WERI-Rb-1 (cell line): ENCODE measurements around the gene TTC23.

Experiments used
- DNase-seq: peaks from one replicate; pipeline ENCODE4 v3.0.0-alpha.2; 2020
- H3K27ac ChIP-seq: fragments of 250-450 bp; sonication (Bioruptor Pico); 2 replicates; pipeline ENCODE4 v1.5.1; 2020; ENCODE audit warnings: mild to moderate bottlenecking, moderate library complexity
- H3K27me3 ChIP-seq: fragments of 250-450 bp; sonication (Bioruptor Pico); 2 replicates; pipeline ENCODE4 v1.5.1; 2021; ENCODE audit warnings: mild to moderate bottlenecking, low read depth, moderate library complexity; ENCODE audit not compliant: insufficient read depth, severe bottlenecking
- H3K36me3 ChIP-seq: fragments of 250-450 bp; sonication (Bioruptor Pico); 2 replicates; pipeline ENCODE4 v1.5.1; 2020; ENCODE audit warnings: mild to moderate bottlenecking, moderate library complexity
- H3K4me3 ChIP-seq: 2 replicates; pipeline ENCODE4 v1.5.1; 2011; ENCODE audit warnings: low read depth, mild to moderate bottlenecking, control low read depth, low read length
- H3K9me3 ChIP-seq: fragments of 250-450 bp; sonication (Bioruptor Pico); 2 replicates; pipeline ENCODE4 v1.5.1; 2021; ENCODE audit warnings: mild to moderate bottlenecking, moderate library complexity; ENCODE audit not compliant: severe bottlenecking
- TF ChIP-seq, protein P1 (sequence below): IDR thresholded peaks from 2 replicates; pipeline ENCODE4 v1.5.1; 2011; ENCODE audit warnings: low read depth, mild to moderate bottlenecking, control low read depth, inconsistent platforms, low read length

Gene TTC23

DNA sequence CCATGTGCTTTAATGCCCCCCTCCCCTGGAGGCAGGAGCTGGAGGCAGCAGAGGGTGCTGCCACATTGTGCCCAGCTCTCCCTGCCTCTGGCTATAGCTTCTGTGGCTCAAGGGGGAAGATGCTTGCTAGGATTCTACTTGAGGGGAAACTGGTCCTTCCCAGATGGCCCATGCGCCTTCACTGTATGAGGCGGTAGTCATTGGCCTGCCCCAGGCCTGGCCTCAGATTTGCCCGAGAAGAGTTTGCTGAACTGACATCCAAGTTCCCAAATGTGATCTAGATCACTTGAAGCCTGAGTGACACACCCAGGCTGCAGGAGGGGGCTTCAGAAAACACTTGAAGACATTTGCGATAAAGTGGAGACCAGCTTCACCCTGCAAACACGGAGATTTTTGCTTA lies 140.4 kb downstream of the TTC23 start:
- Histone ChIP-seq H3K4me3 (no peak overlapping the region), H3K36me3 (peaks cover 27% of the 10 kb centered on the region), H3K9me3 (no peaks in the 10 kb centered on the region), H3K27ac (no peak overlapping the region), H3K27me3 (no peaks in the 10 kb centered on the region)
- TF ChIP-seq, protein P1, sequence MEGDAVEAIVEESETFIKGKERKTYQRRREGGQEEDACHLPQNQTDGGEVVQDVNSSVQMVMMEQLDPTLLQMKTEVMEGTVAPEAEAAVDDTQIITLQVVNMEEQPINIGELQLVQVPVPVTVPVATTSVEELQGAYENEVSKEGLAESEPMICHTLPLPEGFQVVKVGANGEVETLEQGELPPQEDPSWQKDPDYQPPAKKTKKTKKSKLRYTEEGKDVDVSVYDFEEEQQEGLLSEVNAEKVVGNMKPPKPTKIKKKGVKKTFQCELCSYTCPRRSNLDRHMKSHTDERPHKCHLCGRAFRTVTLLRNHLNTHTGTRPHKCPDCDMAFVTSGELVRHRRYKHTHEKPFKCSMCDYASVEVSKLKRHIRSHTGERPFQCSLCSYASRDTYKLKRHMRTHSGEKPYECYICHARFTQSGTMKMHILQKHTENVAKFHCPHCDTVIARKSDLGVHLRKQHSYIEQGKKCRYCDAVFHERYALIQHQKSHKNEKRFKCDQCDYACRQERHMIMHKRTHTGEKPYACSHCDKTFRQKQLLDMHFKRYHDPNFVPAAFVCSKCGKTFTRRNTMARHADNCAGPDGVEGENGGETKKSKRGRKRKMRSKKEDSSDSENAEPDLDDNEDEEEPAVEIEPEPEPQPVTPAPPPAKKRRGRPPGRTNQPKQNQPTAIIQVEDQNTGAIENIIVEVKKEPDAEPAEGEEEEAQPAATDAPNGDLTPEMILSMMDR: no peak
- no peak for DNase-seq

DNA sequence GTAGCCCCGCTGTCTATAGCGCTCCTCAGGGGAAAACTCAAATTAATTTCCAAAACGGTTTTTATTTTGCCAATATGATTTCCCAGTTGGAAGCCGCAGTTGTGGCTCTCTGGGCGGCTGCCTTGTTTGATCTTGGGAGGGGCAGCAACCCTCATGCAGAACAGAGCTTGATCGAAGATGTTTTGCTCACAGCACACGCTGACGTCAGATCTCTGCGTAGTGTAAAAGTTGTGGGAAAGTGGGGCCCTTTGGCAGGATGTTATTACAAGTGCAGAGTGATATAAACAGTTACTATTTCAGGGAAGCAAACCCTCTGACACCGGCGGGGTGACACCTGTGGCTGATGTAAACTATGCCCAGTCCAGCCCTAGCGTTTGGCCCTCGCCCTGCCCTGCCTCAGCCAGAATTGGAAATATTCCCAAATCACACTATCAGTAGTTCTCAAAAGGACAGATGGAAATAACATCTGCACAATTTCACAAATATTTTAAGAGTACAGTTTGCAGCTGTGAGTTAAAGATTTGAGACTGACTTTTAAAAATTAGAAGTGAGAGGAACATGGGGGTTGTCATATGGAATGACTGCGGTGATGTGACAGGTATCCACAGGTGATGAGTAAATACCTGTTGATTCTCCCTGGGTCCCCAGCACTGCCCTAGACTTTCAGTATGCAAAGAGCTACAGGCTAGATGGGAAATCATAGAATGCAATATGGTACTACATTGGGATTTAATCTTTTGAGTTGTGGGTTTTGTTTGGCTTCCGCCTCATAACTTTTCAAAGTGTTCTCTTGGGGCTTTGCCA lies 142.8 kb downstream of the TTC23 start:
- TF ChIP-seq, protein P1: no peak
- no peak overlapping the region for H3K4me3 ChIP-seq

DNA sequence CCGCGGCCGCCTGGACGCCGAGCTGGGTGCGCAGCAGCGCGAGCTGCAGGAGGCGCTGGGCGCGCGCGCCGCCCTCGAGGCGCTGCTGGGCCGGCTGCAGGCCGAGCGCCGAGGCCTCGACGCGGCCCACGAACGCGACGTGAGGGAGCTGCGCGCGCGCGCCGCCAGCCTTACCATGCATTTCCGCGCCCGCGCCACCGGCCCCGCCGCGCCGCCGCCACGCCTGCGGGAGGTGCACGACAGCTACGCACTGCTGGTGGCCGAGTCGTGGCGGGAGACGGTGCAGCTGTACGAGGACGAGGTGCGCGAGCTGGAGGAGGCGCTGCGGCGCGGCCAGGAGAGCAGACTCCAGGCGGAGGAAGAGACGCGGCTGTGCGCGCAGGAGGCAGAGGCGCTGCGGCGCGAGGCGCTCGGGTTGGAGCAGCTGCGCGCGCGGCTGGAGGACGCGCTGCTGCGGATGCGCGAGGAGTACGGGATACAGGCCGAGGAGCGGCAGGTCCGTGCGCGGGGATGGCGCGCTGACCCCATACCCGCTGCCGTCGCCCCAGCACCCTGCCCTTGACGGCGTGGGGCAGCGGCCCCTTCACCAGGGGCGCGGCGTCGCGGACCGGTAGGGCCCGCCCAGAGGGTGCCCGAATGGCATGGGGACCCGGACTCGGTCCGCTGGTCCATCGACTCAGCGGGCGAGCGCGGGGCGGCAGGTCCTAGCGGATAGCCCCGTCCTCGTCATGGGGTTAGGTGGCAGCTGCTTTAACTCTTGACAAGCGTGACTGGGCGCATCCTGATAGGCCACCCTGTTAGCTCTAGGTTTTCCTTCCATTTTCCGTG lies 143.7 kb downstream of the TTC23 start:
- H3K27ac ChIP-seq: peak overlapping the region; percentile 80
- H3K27me3 ChIP-seq: no peaks in the 10 kb centered on the region
- H3K4me3 ChIP-seq: peak overlapping the region; percentile 75
- TF ChIP-seq, protein P1: peak; percentile 54
- peaks cover 10% of the 10 kb centered on the region; the same call in 1 of the 2 replicates for H3K36me3 ChIP-seq
- peak; percentile 82 for DNase-seq
- H3K9me3 ChIP-seq: no peaks in the 10 kb centered on the region

More for the DNA sequence above, 142.8 kb downstream of the TTC23 start:
- Histone ChIP-seq H3K9me3 (no peaks in the 10 kb centered on the region), H3K27ac (no peak overlapping the region), H3K36me3 (peaks cover 16% of the 10 kb centered on the region; the same call in 1 of the 2 replicates), H3K27me3 (no peaks in the 10 kb centered on the region)
- no peak for DNase-seq

DNA sequence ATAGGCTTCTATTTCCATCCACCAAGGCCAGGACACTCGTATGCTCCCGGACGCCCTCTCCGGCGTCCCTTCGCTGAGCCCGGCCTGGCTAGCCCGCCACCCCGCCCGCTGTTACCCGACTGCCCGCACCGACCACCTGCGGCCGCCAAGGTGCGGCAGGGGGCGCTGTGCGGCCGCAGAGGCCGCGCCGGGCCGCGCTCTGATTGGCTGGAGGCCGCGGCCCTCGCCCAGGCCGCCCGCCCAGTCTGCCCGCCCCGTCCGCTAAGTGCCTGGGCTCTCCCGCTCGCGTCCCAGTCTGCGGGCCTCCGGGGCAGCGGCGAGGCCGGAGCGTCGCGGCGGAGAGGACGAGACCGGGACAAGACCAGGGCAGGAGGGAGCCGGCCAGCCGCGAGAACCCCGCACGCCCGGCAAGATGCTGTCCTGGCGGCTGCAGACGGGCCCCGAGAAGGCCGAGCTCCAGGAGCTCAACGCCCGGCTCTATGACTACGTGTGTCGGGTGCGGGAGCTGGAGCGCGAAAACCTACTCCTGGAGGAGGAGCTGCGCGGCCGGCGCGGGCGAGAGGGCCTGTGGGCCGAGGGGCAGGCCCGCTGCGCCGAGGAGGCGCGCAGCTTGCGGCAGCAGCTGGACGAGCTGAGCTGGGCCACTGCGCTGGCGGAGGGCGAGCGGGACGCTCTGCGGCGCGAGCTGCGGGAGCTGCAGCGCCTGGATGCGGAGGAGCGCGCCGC lies 144.4 kb downstream of the TTC23 start, which contains the start of gene SYNM:
TSS of gene SYNM (plus strand) at position 293 of the 726 bp plus-strand sequence. CDS start at position 413, 120 bp downstream.
- Histone ChIP-seq H3K9me3 (no peaks in the 10 kb centered on the region), H3K4me3 (peak within 1 kb of the TSS; percentile 75), H3K27me3 (peaks cover 7% of the 10 kb centered on the region), H3K36me3 (peaks cover 5% of the 10 kb centered on the region; the same call in 1 of the 2 replicates), H3K27ac (peak within 1 kb of the TSS; percentile 80)
- TF ChIP-seq, protein P1: peak; percentile 79
- peak; percentile 87 for DNase-seq

DNA sequence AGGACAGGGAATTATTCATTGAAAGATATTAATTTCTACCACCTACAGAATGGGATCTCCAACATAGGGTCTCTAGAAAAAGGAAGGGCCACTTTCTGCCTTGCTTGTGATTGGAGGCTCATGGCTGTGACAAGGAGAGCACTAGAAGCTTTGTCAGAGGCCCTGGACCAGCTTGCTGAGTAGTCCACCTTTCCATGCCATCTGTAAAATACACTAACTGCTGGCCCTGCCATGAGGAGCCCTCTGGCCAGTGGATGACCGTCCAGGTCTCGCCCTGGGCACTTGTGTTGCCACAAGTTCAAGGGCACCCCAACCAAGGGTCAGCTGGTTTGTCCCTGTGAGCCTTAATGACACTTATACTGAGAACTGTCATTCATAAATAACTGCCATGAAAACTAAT lies 146.1 kb downstream of the TTC23 start:
- Histone ChIP-seq H3K4me3 (no peak overlapping the region), H3K27me3 (peaks cover 7% of the 10 kb centered on the region), H3K36me3 (peaks cover 3% of the 10 kb centered on the region; the same call in 1 of the 2 replicates), H3K27ac (no peak overlapping the region), H3K9me3 (no peaks in the 10 kb centered on the region)
- no peak for DNase-seq
- TF ChIP-seq, protein P1: no peak
